SK-N-SH treated with all-trans-retinoic acid at 6 μM for 48 hours (cell line): ENCODE data around the gene DOP1A.

ENCODE experiments used
- ATAC-seq: fragments of 200-7000 bp; cut with Tn5 transposase; 3 replicates; pipeline ENCODE4 v1.9.1; 2020; ENCODE audit warnings: mild to moderate bottlenecking, moderate library complexity
- ARNTL ChIP-seq: fragments of 450-650 bp; formaldehyde crosslinking; IDR thresholded peaks from 2 replicates; pipeline ENCODE4 v1.5.0; 2020; ENCODE audit warnings: low read depth, mild to moderate bottlenecking, moderate library complexity, borderline replicate concordance
- BACH2 ChIP-seq: fragments of 250-450 bp; sonication (Bioruptor Pico); IDR thresholded peaks from 2 replicates; pipeline ENCODE4 v1.9.0; 2021; ENCODE audit warnings: mild to moderate bottlenecking, borderline replicate concordance
- CREB5 ChIP-seq: fragments of 250-450 bp; sonication (Bioruptor Pico); IDR thresholded peaks from 2 replicates; pipeline ENCODE4 v1.5.1; 2020; ENCODE audit warnings: low read depth, mild to moderate bottlenecking, moderate library complexity
- CSDC2 ChIP-seq: fragments of 250-450 bp; sonication (Bioruptor Pico); IDR thresholded peaks from 2 replicates; pipeline ENCODE4 v1.5.0; 2020; ENCODE audit warnings: mild to moderate bottlenecking, moderate library complexity
- GLIS3 ChIP-seq: fragments of 250-450 bp; sonication (Bioruptor Pico); IDR thresholded peaks from 2 replicates; pipeline ENCODE4 v1.5.0; 2020; ENCODE audit warnings: mild to moderate bottlenecking, moderate library complexity
- ISL1 ChIP-seq: fragments of 250-450 bp; sonication (Bioruptor Pico); IDR thresholded peaks from 2 replicates; pipeline ENCODE4 v2.1.2; 2022; ENCODE audit warnings: mild to moderate bottlenecking, moderate library complexity
- OSR1 ChIP-seq: fragments of 250-450 bp; sonication (Bioruptor Pico); IDR thresholded peaks from 2 replicates; pipeline ENCODE4 v1.8.0; 2022; ENCODE audit warnings: moderate library complexity, mild to moderate bottlenecking, inconsistent platforms
- POU6F1 ChIP-seq: fragments of 250-450 bp; sonication (Bioruptor Pico); IDR thresholded peaks from 2 replicates; pipeline ENCODE4 v1.8.0; 2021; ENCODE audit warnings: low read depth, mild to moderate bottlenecking, moderate library complexity, borderline replicate concordance
- PPARA ChIP-seq: fragments of 250-450 bp; sonication (Bioruptor Pico); IDR thresholded peaks from 2 replicates; pipeline ENCODE4 v1.5.0; 2020; ENCODE audit warnings: mild to moderate bottlenecking, borderline replicate concordance
- RARB ChIP-seq: fragments of 250-450 bp; sonication (Bioruptor Pico); IDR thresholded peaks from 2 replicates; pipeline ENCODE4 v1.8.0; 2021; ENCODE audit warnings: mild to moderate bottlenecking, moderate library complexity
- SNAI2 ChIP-seq: fragments of 250-450 bp; sonication (Bioruptor Pico); IDR thresholded peaks from 2 replicates; pipeline ENCODE4 v1.5.0; 2020; ENCODE audit warnings: mild to moderate bottlenecking, moderate library complexity
- TCF4 ChIP-seq: fragments of 250-450 bp; sonication (Bioruptor Pico); IDR thresholded peaks from 2 replicates; pipeline ENCODE4 v1.8.0; 2021; ENCODE audit warnings: mild to moderate bottlenecking, moderate library complexity, borderline replicate concordance
- ZC3H10 ChIP-seq: fragments of 250-450 bp; sonication (Bioruptor Pico); IDR thresholded peaks from 2 replicates; pipeline ENCODE4 v1.5.1; 2021; ENCODE audit warnings: mild to moderate bottlenecking, moderate library complexity
- ZFP3 ChIP-seq: fragments of 250-450 bp; sonication (Bioruptor Pico); IDR thresholded peaks from 2 replicates; pipeline ENCODE4 v1.5.0; 2020; ENCODE audit warnings: mild to moderate bottlenecking, moderate library complexity
- ZFP30 ChIP-seq: fragments of 450-650 bp; formaldehyde crosslinking; IDR thresholded peaks from 2 replicates; pipeline ENCODE4 v1.5.0; 2022; ENCODE audit warnings: mild to moderate bottlenecking, moderate library complexity
- ZNF70 ChIP-seq: fragments of 450-650 bp; formaldehyde crosslinking; IDR thresholded peaks from 2 replicates; pipeline ENCODE4 v1.5.0; 2020; ENCODE audit warnings: mild to moderate bottlenecking, moderate library complexity
- ZNF8 ChIP-seq: fragments of 450-650 bp; formaldehyde crosslinking; IDR thresholded peaks from 2 replicates; pipeline ENCODE4 v1.5.0; 2020; ENCODE audit warnings: mild to moderate bottlenecking, moderate library complexity
- TF ChIP-seq, protein P1 (sequence below): fragments of 250-450 bp; sonication (Bioruptor Pico); IDR thresholded peaks from 2 replicates; pipeline ENCODE4 v1.5.1; 2021; ENCODE audit warnings: mild to moderate bottlenecking, moderate library complexity
- TF ChIP-seq, protein P2 (sequence below): fragments of 250-450 bp; sonication (Bioruptor Pico); IDR thresholded peaks from 2 replicates; pipeline ENCODE4 v1.5.0; 2020; ENCODE audit warnings: mild to moderate bottlenecking, moderate library complexity

DOP1A gene

DNA sequence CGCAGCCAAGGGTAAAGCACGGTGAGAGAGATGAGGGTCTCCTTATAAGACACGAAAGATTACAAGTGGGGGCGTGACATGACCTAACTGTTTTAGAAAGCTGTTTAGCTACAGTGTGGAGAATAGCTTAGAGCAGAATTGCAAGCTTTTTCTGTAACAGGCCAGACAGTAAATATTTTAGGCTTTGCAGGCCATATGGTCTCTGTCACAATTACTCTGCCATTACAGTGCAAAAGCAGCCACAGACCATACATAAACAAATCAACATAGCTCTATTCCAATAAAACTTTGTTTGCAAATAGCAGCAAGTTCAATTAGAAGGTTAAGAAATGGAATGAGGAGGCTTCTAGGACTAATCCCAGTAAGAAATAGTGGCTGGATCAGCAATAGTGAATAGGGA, 108.8 kb downstream of the DOP1A start:
- TF ChIP-seq ZFP30 (CRISPR knock-in tag) (no peak), ZNF70 (no peak), ZC3H10 (no peak)
- TF ChIP-seq, protein P1, sequence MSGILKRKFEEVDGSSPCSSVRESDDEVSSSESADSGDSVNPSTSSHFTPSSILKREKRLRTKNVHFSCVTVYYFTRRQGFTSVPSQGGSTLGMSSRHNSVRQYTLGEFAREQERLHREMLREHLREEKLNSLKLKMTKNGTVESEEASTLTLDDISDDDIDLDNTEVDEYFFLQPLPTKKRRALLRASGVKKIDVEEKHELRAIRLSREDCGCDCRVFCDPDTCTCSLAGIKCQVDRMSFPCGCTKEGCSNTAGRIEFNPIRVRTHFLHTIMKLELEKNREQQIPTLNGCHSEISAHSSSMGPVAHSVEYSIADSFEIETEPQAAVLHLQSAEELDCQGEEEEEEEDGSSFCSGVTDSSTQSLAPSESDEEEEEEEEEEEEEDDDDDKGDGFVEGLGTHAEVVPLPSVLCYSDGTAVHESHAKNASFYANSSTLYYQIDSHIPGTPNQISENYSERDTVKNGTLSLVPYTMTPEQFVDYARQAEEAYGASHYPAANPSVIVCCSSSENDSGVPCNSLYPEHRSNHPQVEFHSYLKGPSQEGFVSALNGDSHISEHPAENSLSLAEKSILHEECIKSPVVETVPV (CRISPR knock-in tag) = no peak

DNA sequence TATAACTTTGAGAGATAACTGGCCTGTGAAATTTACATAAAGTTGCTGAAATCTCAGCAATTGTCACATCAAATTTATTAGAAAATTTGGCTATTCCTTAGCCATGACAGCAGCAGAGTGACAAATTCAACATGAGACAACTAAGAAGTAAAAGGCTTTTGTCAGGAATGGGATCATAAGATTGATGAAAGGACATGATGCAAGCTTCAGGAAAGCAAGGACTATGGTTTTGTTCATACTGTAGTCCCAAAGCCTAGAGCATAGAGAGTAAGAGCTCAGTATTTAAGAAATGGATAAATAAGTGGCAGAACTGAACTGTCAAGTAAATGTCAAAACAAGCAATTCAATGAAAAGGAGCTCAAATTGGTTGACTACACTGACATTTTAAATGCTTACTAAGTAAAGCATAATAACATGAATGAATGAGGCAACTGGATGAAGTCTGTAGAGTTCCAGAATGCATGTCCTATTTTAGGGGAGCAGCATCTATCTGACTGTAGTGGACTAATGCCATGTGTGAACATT, 113.0 kb downstream of the DOP1A start:
- ATAC-seq = no peak
- TF ChIP-seq, protein P2, sequence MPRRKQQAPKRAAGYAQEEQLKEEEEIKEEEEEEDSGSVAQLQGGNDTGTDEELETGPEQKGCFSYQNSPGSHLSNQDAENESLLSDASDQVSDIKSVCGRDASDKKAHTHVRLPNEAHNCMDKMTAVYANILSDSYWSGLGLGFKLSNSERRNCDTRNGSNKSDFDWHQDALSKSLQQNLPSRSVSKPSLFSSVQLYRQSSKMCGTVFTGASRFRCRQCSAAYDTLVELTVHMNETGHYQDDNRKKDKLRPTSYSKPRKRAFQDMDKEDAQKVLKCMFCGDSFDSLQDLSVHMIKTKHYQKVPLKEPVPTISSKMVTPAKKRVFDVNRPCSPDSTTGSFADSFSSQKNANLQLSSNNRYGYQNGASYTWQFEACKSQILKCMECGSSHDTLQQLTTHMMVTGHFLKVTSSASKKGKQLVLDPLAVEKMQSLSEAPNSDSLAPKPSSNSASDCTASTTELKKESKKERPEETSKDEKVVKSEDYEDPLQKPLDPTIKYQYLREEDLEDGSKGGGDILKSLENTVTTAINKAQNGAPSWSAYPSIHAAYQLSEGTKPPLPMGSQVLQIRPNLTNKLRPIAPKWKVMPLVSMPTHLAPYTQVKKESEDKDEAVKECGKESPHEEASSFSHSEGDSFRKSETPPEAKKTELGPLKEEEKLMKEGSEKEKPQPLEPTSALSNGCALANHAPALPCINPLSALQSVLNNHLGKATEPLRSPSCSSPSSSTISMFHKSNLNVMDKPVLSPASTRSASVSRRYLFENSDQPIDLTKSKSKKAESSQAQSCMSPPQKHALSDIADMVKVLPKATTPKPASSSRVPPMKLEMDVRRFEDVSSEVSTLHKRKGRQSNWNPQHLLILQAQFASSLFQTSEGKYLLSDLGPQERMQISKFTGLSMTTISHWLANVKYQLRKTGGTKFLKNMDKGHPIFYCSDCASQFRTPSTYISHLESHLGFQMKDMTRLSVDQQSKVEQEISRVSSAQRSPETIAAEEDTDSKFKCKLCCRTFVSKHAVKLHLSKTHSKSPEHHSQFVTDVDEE (CRISPR knock-in tag) = no peak
- no peak for TF ChIP-seq CREB5 (CRISPR knock-in tag)
- no peak for TF ChIP-seq BACH2 (CRISPR knock-in tag)
- TF ChIP-seq GLIS3 = no peak
- TF ChIP-seq OSR1 (CRISPR knock-in tag) = no peak
- TF ChIP-seq RARB = no peak
- TF ChIP-seq ZNF70 = no peak
- no peak for TF ChIP-seq ZNF8 (CRISPR knock-in tag)
- TF ChIP-seq POU6F1 = no peak
- no peak for TF ChIP-seq ZFP3 (CRISPR knock-in tag)
- no peak for TF ChIP-seq TCF4 (CRISPR knock-in tag)
- no peak for TF ChIP-seq ZC3H10
- TF ChIP-seq, protein P1 (CRISPR knock-in tag) = no peak
- TF ChIP-seq PPARA (CRISPR knock-in tag) = no peak
- no peak for TF ChIP-seq ARNTL (CRISPR knock-in tag)
- no peak for TF ChIP-seq ZFP30 (CRISPR knock-in tag)
- no peak for TF ChIP-seq ISL1
- TF ChIP-seq, all 23 proteins: peak for 0

More for the DNA sequence above, 108.8 kb downstream of the DOP1A start:
- ATAC-seq = peak; percentile 44; the same call in 2 of the 3 replicates

- TF ChIP-seq SNAI2 (CRISPR knock-in tag) (no peak), BACH2 (CRISPR knock-in tag) (no peak), CSDC2 (no peak), CREB5 (CRISPR knock-in tag) (no peak)
- TF ChIP-seq, protein P2 (CRISPR knock-in tag) = no peak
- TF ChIP-seq, protein P1 (CRISPR knock-in tag) = no peak
- TF ChIP-seq, all 23 proteins: peak for 0
- no peak for ATAC-seq
Measured at GRCh38 chr6:83182114-83182513, 114.6 kb downstream of the DOP1A start.
